GM12864 (cell line): ENCODE results near the gene LNX2.

Experiments used
- DNase-seq: peaks from one replicate; pipeline ENCODE4 v3.0.0-alpha.2; 2011; ENCODE audit warnings: low read depth
- H3K4me3 ChIP-seq: 2 replicates; pipeline ENCODE4 v1.5.1; 2011; ENCODE audit warnings: mild to moderate bottlenecking, low read depth, low read length, control low read depth
- CTCF ChIP-seq: IDR thresholded peaks from 2 replicates; pipeline ENCODE4 v1.5.1; 2011; ENCODE audit warnings: low read depth, mild to moderate bottlenecking, moderate library complexity, low read length, control low read depth, inconsistent platforms; ENCODE audit errors: missing control alignments

Gene LNX2

GRCh38 chr13:27600711-27601110, 19.6 kb downstream of the LNX2 start:
- TF ChIP-seq CTCF, result no peak

GRCh38 chr13:27599845-27600553, 20.3 kb downstream of the LNX2 start:
- DNase-seq, result no peak
- TF ChIP-seq CTCF, result no peak
- no peak overlapping the region for H3K4me3 ChIP-seq

More at GRCh38 chr13:27600711-27601110, 19.6 kb downstream of the LNX2 start:
- H3K4me3 ChIP-seq, result no peak overlapping the region
- DNase-seq, result no peak

GRCh38 chr13:27599096-27599495, 21.2 kb downstream of the LNX2 start:
- no peak for TF ChIP-seq CTCF

GRCh38 chr13:27595055-27595811, 25.1 kb downstream of the LNX2 start:
- no peak for TF ChIP-seq CTCF
- no peak for DNase-seq
- H3K4me3 ChIP-seq, result no peak overlapping the region

More at GRCh38 chr13:27599096-27599495, 21.2 kb downstream of the LNX2 start:
- DNase-seq, result no peak
- no peak overlapping the region for H3K4me3 ChIP-seq

- no peak overlapping the region for H3K4me3 ChIP-seq
- DNase-seq, result no peak
- no peak for TF ChIP-seq CTCF
These were observed 27.1 kb downstream of the LNX2 start for GRCh38 chr13:27593267-27593666.

GRCh38 chr13:27592865-27593264, 27.5 kb downstream of the LNX2 start:
- DNase-seq, result no peak
- no peak for TF ChIP-seq CTCF
- no peak overlapping the region for H3K4me3 ChIP-seq
